ENCODE results near the gene PPIL1. TPM values are rescaled to one million over a fixed set of nuclear protein-coding genes. Genes with fewer than 3 reads are reported as not detected.

Gene PPIL1
- total RNA-seq, 1 experiment from 2014 or later = 72.0 TPM

- no TSS peak for BruUV-seq (replicated peaks)
- no peak for DNase-seq (ENCODE audit: low spot score)
- Histone ChIP-seq H3K36me3 (ENCODE audit: insufficient read depth, low read length, poor library complexity, severe bottlenecking) (no peaks in the 10 kb centered on the region), H3K27me3 (replicated peaks; ENCODE audit: insufficient read depth, low read depth, low read length, poor library complexity) (no peaks in the 10 kb centered on the region), H3K9me3 (ENCODE audit: low read depth, low read length, poor library complexity, severe bottlenecking) (no peaks in the 10 kb centered on the region), H3K4me3 (ENCODE audit: low read depth, low read length, poor library complexity, severe bottlenecking) (peak overlapping the region; percentile 72), H3K4me1 (ENCODE audit: insufficient read depth, low read length, poor library complexity, severe bottlenecking) (peaks cover 6% of the 10 kb centered on the region), H3K27ac (ENCODE audit: low read depth, low read length, poor library complexity, severe bottlenecking) (no peak overlapping the region)
- intact Hi-C loops (cut with micrococcal nuclease; ENCODE audit: unreplicated experiment) = loop anchor here (10.0 kb wide), 2 partner anchors 288 to 328 kb away; partner anchors contain the start of gene PIM1
- no peak for TF ChIP-seq EZH2 (IDR thresholded peaks at IDR 0.05; ENCODE audit: borderline replicate concordance, low read depth, low read length, poor library complexity, severe bottlenecking)
- TF ChIP-seq, protein P1, sequence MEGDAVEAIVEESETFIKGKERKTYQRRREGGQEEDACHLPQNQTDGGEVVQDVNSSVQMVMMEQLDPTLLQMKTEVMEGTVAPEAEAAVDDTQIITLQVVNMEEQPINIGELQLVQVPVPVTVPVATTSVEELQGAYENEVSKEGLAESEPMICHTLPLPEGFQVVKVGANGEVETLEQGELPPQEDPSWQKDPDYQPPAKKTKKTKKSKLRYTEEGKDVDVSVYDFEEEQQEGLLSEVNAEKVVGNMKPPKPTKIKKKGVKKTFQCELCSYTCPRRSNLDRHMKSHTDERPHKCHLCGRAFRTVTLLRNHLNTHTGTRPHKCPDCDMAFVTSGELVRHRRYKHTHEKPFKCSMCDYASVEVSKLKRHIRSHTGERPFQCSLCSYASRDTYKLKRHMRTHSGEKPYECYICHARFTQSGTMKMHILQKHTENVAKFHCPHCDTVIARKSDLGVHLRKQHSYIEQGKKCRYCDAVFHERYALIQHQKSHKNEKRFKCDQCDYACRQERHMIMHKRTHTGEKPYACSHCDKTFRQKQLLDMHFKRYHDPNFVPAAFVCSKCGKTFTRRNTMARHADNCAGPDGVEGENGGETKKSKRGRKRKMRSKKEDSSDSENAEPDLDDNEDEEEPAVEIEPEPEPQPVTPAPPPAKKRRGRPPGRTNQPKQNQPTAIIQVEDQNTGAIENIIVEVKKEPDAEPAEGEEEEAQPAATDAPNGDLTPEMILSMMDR (conservative IDR thresholded peaks at IDR 0.05; ENCODE audit: low read depth, low read length) = no peak
- ChIA-PET POLR2A (ENCODE audit: low non-redundant PET) (no interaction called here), CTCF (no interaction called here)
Measured at GRCh38 chr6:36886950-36887618, 12.5 kb upstream of the PPIL1 start.

GRCh38 chr6:36885461-36886401 is 11.1 kb upstream of the PPIL1 start, which contains the start of gene C6orf89:
TSS of gene C6orf89 (plus strand) at chr6:36885952. CDS start at chr6:36899445, 13,493 bp downstream.
- no peaks in the 10 kb centered on the region for H3K9me3 ChIP-seq (ENCODE audit: low read depth, low read length, poor library complexity, severe bottlenecking)
- intact Hi-C loops (cut with micrococcal nuclease; ENCODE audit: unreplicated experiment) = loop anchor here (1.0 to 10.0 kb wide), 5 partner anchors 10 to 329 kb away; partner anchors contain the start of genes MTCH1 and PIM1
- no peaks in the 10 kb centered on the region for H3K36me3 ChIP-seq (ENCODE audit: insufficient read depth, low read length, poor library complexity, severe bottlenecking)
- ChIA-PET CTCF (interaction anchor here (0.8 to 1.5 kb wide), 3 partner anchors 11 to 325 kb away, joined by 3 to 12 read pairs (median 12); partner anchors contain the start of gene PPIL1), POLR2A (ENCODE audit: low non-redundant PET) (interaction anchor here (0.6 kb wide), 1 partner anchor 106 kb away, joined by 3 read pairs; no protein-coding TSS in a partner anchor)
- no peaks in the 10 kb centered on the region for H3K27me3 ChIP-seq (replicated peaks; ENCODE audit: insufficient read depth, low read depth, low read length, poor library complexity)
- peak within 1 kb of the TSS; percentile 72 for H3K4me3 ChIP-seq (ENCODE audit: low read depth, low read length, poor library complexity, severe bottlenecking)
- H3K4me1 ChIP-seq (ENCODE audit: insufficient read depth, low read length, poor library complexity, severe bottlenecking) = peaks cover 6% of the 10 kb centered on the region
- TF ChIP-seq EZH2 (IDR thresholded peaks at IDR 0.05; ENCODE audit: borderline replicate concordance, low read depth, low read length, poor library complexity, severe bottlenecking) = no peak
- TF ChIP-seq, protein P1 (conservative IDR thresholded peaks at IDR 0.05; ENCODE audit: low read depth, low read length) = peak; percentile 88
- TSS peak; percentile 65 for BruUV-seq (replicated peaks)
- peak within 1 kb of the TSS; percentile 88 for H3K27ac ChIP-seq (ENCODE audit: low read depth, low read length, poor library complexity, severe bottlenecking)
- peak; percentile 99 for DNase-seq (ENCODE audit: low spot score)

DNA sequence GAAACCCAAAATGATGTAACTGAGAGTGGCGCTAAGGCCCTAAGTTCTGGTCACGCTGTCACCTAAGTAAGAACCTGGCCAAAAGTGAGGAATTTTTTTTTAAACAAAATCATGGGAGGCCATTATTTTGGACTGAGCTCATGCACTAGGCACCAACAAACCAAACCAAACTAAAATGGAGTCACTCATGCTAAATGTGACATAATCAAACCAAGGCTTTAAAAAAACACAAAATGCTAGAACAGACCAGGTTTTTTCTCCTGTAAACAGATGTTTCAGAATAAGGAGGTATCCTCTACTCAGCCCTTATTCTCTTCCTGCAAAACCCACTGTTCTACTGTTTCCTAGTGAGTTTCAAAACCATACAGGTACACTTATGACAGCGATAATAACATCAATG is 10.0 kb upstream of the PPIL1 start:
- no peak overlapping the region for H3K27ac ChIP-seq (ENCODE audit: low read depth, low read length, poor library complexity, severe bottlenecking)
- no TSS peak for BruUV-seq (replicated peaks)
- H3K27me3 ChIP-seq (replicated peaks; ENCODE audit: insufficient read depth, low read depth, low read length, poor library complexity) = no peaks in the 10 kb centered on the region
- H3K36me3 ChIP-seq (ENCODE audit: insufficient read depth, low read length, poor library complexity, severe bottlenecking) = no peaks in the 10 kb centered on the region
- DNase-seq (ENCODE audit: low spot score) = no peak
- intact Hi-C loops (cut with micrococcal nuclease; ENCODE audit: unreplicated experiment) = loop anchor here (1.0 to 10.0 kb wide), 5 partner anchors 9 to 330 kb away; partner anchors contain the start of genes MTCH1 and PIM1
- H3K4me1 ChIP-seq (ENCODE audit: insufficient read depth, low read length, poor library complexity, severe bottlenecking) = peaks cover 6% of the 10 kb centered on the region
- H3K9me3 ChIP-seq (ENCODE audit: low read depth, low read length, poor library complexity, severe bottlenecking) = no peaks in the 10 kb centered on the region
- no peak for TF ChIP-seq EZH2 (IDR thresholded peaks at IDR 0.05; ENCODE audit: borderline replicate concordance, low read depth, low read length, poor library complexity, severe bottlenecking)
- TF ChIP-seq, protein P1 (conservative IDR thresholded peaks at IDR 0.05; ENCODE audit: low read depth, low read length) = no peak
- ChIA-PET CTCF (interaction anchor here (0.8 to 1.5 kb wide), 2 partner anchors 133 to 326 kb away, joined by 3 to 12 read pairs; no protein-coding TSS in a partner anchor), POLR2A (ENCODE audit: low non-redundant PET) (interaction anchor here (0.5 to 0.7 kb wide), 2 partner anchors 88 to 91 kb away, joined by 3 to 17 read pairs; no protein-coding TSS in a partner anchor)
- H3K4me3 ChIP-seq (ENCODE audit: low read depth, low read length, poor library complexity, severe bottlenecking) = no peak overlapping the region
